CD14-positive monocyte (primary cell): ENCODE data around the gene CNOT6L. TPM values are rescaled to one million over a fixed set of nuclear protein-coding genes. Genes with fewer than 3 reads are reported as not detected.

Source experiments
- DNase-seq, 3 donors: peaks; one replicate each; pipeline ENCODE4 v3.0.0-alpha.2; 2011 to 2022
- H2AFZ ChIP-seq: 2 replicates; pipeline ENCODE4 v1.6.0; 2012; ENCODE audit warnings: mild to moderate bottlenecking, low read depth, low read length, inconsistent platforms; ENCODE audit not compliant: insufficient read depth, poor library complexity, severe bottlenecking
- H3K27ac ChIP-seq, 2 donors: 1 replicate in 1 of 2; 2 replicates in 1 of 2; pipeline ENCODE4 v1.5.1; 2012 to 2013; ENCODE audit warnings: low read length in 2 of 2, control low read depth in 1 of 2, inconsistent platforms in 1 of 2, low read depth in 1 of 2, mild to moderate bottlenecking in 1 of 2
- H3K27me3 ChIP-seq, 2 donors: one replicate each; pipeline versions ENCODE4 v1.6.0 to v1.6.1; 2011 to 2013; ENCODE audit warnings: low read length in 2 of 2; ENCODE audit not compliant: control insufficient read depth in 2 of 2, insufficient read depth in 2 of 2
- H3K36me3 ChIP-seq, 2 donors: replicated peaks in 1 of 2; 1 replicate in 1 of 2; 2 replicates in 1 of 2; pipeline versions ENCODE4 v1.5.1 to v1.6.1; 2012 to 2013; ENCODE audit warnings: low read length in 2 of 2, control low read depth in 1 of 2, inconsistent platforms in 1 of 2, mild to moderate bottlenecking in 1 of 2; ENCODE audit not compliant: insufficient read depth in 2 of 2, control insufficient read depth in 1 of 2
- H3K4me1 ChIP-seq, 2 donors: 1 replicate in 1 of 2; 2 replicates in 1 of 2; pipeline versions ENCODE4 v1.5.1 to v1.6.1; 2012 to 2013; ENCODE audit warnings: low read length in 2 of 2, control low read depth in 1 of 2, inconsistent platforms in 1 of 2, mild to moderate bottlenecking in 1 of 2, moderate library complexity in 1 of 2; ENCODE audit not compliant: insufficient read depth in 2 of 2, control insufficient read depth in 1 of 2
- H3K4me2 ChIP-seq: replicated peaks from 2 replicates; pipeline ENCODE3; 2012; ENCODE audit warnings: low read length, moderate library complexity, mild to moderate bottlenecking; ENCODE audit not compliant: poor library complexity, severe bottlenecking; ENCODE audit errors: extremely low read depth
- H3K4me3 ChIP-seq, 3 experiments: fragments of 200-600 bp in 1 of 3; sonication (generic) in 1 of 3; replicated peaks in 1 of 3; 1 replicate in 2 of 3; 2 replicates in 1 of 3; pipeline ENCODE4 v1.5.1; 2011 to 2013; ENCODE audit warnings: low read length in 3 of 3, mild to moderate bottlenecking in 3 of 3, control low read depth in 2 of 3, low read depth in 2 of 3, inconsistent platforms in 1 of 3, moderate library complexity in 1 of 3
- H3K79me2 ChIP-seq: 2 replicates; pipeline ENCODE4 v1.6.0; 2012; ENCODE audit warnings: mild to moderate bottlenecking, control low read depth, inconsistent platforms, low read length, moderate library complexity; ENCODE audit not compliant: insufficient read depth
- H3K9ac ChIP-seq: 2 replicates; pipeline ENCODE4 v1.6.0; 2017; ENCODE audit warnings: low read length, mild to moderate bottlenecking; ENCODE audit not compliant: insufficient read depth, poor library complexity, severe bottlenecking
- H3K9me3 ChIP-seq, 2 donors: replicated peaks in 1 of 2; 1 replicate in 1 of 2; 2 replicates in 1 of 2; pipeline versions ENCODE4 v1.5.1 to v1.6.1; 2012 to 2013; ENCODE audit warnings: low read length in 2 of 2, control low read depth in 1 of 2; ENCODE audit not compliant: control insufficient read depth in 1 of 2, insufficient read depth in 1 of 2
- H4K20me1 ChIP-seq: 2 replicates; pipeline ENCODE4 v1.6.0; 2012; ENCODE audit warnings: mild to moderate bottlenecking, low read length, control low read depth, moderate library complexity; ENCODE audit not compliant: insufficient read depth
- H3K27ac Mint-ChIP-seq, 7 donors: one replicate each; pipeline ENCODE4 v1.8.0; 2020; ENCODE audit warnings: mild to moderate bottlenecking in 7 of 7, mixed read lengths in 7 of 7, moderate library complexity in 6 of 7, inconsistent platforms in 2 of 7
- H3K27me3 Mint-ChIP-seq, 3 donors: one replicate each; pipeline ENCODE4 v1.8.0; 2021 to 2022; ENCODE audit warnings: low read depth in 3 of 3, mild to moderate bottlenecking in 3 of 3, mixed read lengths in 3 of 3, moderate library complexity in 3 of 3, inconsistent platforms in 1 of 3
- H3K36me3 Mint-ChIP-seq, 2 donors: one replicate each; pipeline ENCODE4 v1.8.0; 2020; ENCODE audit warnings: mixed read lengths in 2 of 2, inconsistent platforms in 1 of 2, mild to moderate bottlenecking in 1 of 2
- H3K4me1 Mint-ChIP-seq: one replicate; pipeline ENCODE4 v1.8.0; 2020; ENCODE audit warnings: mild to moderate bottlenecking, mixed read lengths
- H3K4me3 Mint-ChIP-seq, 2 donors: one replicate each; pipeline ENCODE4 v1.8.0; 2020; ENCODE audit warnings: mild to moderate bottlenecking in 2 of 2, mixed read lengths in 2 of 2, moderate library complexity in 1 of 2
- H3K9me3 Mint-ChIP-seq, 7 donors: one replicate each; pipeline ENCODE4 v1.8.0; 2020 to 2022; ENCODE audit warnings: mixed read lengths in 7 of 7, mild to moderate bottlenecking in 6 of 7, moderate library complexity in 6 of 7, inconsistent platforms in 2 of 7
- CTCF ChIP-seq: fragments of 200-600 bp; IDR thresholded peaks from one replicate; pipeline ENCODE4 v1.8.0; 2022; ENCODE audit warnings: antibody characterized with exemption, mild to moderate bottlenecking
- WGBS: methylation state at CpG from one replicate; pipeline ENCODE4 v1.1.5; 2013; ENCODE audit warnings: missing lambda C conversion rate; ENCODE audit not compliant: insufficient coverage; 5-methylcytosine and 5-hydroxymethylcytosine counted together
- intact Hi-C, 2 donors: fragments of 100-400 bp; cut with micrococcal nuclease; formaldehyde crosslinking; loops; one replicate each; pipeline versions ENCODE4 v1.15.0 to v1.15.1; 2023
- polyA plus RNA-seq, 3 donors: library from polyadenylated mRNA; depleted of rRNA in 1 of 3; unstranded in 2 of 3; stranded (reverse) in 1 of 3; fragments of 300-500 nt in 2 of 3; fragments of >200 nt in 1 of 3; fragmentation: Illumina TruSeq in 2 of 3; gene quantifications; 1 replicate in 2 of 3; 2 replicates in 1 of 3; pipeline ENCODE4 v1.2.3, GENCODE V29; 2012 to 2021

The CNOT6L gene
- polyA plus RNA-seq, 3 donors = 16.1 to 26.4 (median 26.3) TPM

GRCh38 chr4:77715414-77716290, 103.5 kb downstream of the CNOT6L start:
- H3K27ac ChIP-seq = no peak overlapping the region
- H3K27me3 ChIP-seq = no peaks in the 10 kb centered on the region
- no peaks in the 10 kb centered on the region for H3K9me3 Mint-ChIP-seq
- no peak overlapping the region for H3K4me3 ChIP-seq
- TF ChIP-seq CTCF = no peak
- no peaks in the 10 kb centered on the region for H3K9me3 ChIP-seq
- no peaks in the 10 kb centered on the region for H3K27me3 Mint-ChIP-seq
- no peaks in the 10 kb centered on the region for H3K4me1 Mint-ChIP-seq
- no peak overlapping the region for H3K27ac Mint-ChIP-seq
- intact Hi-C loops = no loop called here
- H3K36me3 ChIP-seq = peaks cover 23 to 71% of the 10 kb centered on the region in 2 donors
- H4K20me1 ChIP-seq = no peaks in the 10 kb centered on the region
- H3K4me1 ChIP-seq = no peaks in the 10 kb centered on the region
- no peaks in the 10 kb centered on the region for H3K79me2 ChIP-seq
- no peak for DNase-seq
- no peak overlapping the region for H3K9ac ChIP-seq
- no CpG with 5 or more reads among the region's 3 CpGs for WGBS
- H3K36me3 Mint-ChIP-seq = peaks cover 34% of the 10 kb centered on the region in 2 donors
- no peak overlapping the region for H3K4me2 ChIP-seq
- H2AFZ ChIP-seq = no peak overlapping the region
- no peak overlapping the region for H3K4me3 Mint-ChIP-seq

- no peak overlapping the region for H2AFZ ChIP-seq
- H3K79me2 ChIP-seq = no peaks in the 10 kb centered on the region
- no peak overlapping the region for H3K4me2 ChIP-seq
- H3K4me3 ChIP-seq = no peak overlapping the region
- H3K4me3 Mint-ChIP-seq = no peak overlapping the region
- H4K20me1 ChIP-seq = no peaks in the 10 kb centered on the region
- H3K9me3 ChIP-seq = no peaks in the 10 kb centered on the region
- no peaks in the 10 kb centered on the region for H3K4me1 ChIP-seq
- H3K4me1 Mint-ChIP-seq = no peaks in the 10 kb centered on the region
- H3K9ac ChIP-seq = no peak overlapping the region
- no peaks in the 10 kb centered on the region for H3K27me3 ChIP-seq
- H3K9me3 Mint-ChIP-seq = no peaks in the 10 kb centered on the region
- H3K27ac ChIP-seq = no peak overlapping the region
- H3K27me3 Mint-ChIP-seq = no peaks in the 10 kb centered on the region
- no CpG with 5 or more reads among the region's 2 CpGs for WGBS
- no peak overlapping the region for H3K27ac Mint-ChIP-seq
- TF ChIP-seq CTCF = no peak
- intact Hi-C loops = no loop called here
- H3K36me3 ChIP-seq = peaks cover 15 to 60% of the 10 kb centered on the region in 2 donors
- no peak for DNase-seq
- H3K36me3 Mint-ChIP-seq = peaks cover 26% of the 10 kb centered on the region in 2 donors
Observed at GRCh38 chr4:77714514-77714913, 104.7 kb downstream of the CNOT6L start.
